22Rv1 (cell line): ENCODE measurements around the gene KRT8.
A peak's percentile ranks its signal among the peaks of the same experiment; 100 is the strongest.

ENCODE experiments used
- H3K27ac ChIP-seq: fragments of 450-650 bp; 2 replicates; pipeline ENCODE4 v1.5.1; 2017
- ZFX ChIP-seq: fragments of 450-650 bp; IDR thresholded peaks from 2 replicates; pipeline ENCODE4 v1.6.1; 2017; ENCODE audit warnings: antibody characterized with exemption, borderline replicate concordance
- TF ChIP-seq, protein P1 (sequence below): fragments of 450-650 bp; IDR thresholded peaks from 2 replicates; pipeline ENCODE4 v1.5.1; 2017; ENCODE audit warnings: mild to moderate bottlenecking

KRT8 gene

DNA sequence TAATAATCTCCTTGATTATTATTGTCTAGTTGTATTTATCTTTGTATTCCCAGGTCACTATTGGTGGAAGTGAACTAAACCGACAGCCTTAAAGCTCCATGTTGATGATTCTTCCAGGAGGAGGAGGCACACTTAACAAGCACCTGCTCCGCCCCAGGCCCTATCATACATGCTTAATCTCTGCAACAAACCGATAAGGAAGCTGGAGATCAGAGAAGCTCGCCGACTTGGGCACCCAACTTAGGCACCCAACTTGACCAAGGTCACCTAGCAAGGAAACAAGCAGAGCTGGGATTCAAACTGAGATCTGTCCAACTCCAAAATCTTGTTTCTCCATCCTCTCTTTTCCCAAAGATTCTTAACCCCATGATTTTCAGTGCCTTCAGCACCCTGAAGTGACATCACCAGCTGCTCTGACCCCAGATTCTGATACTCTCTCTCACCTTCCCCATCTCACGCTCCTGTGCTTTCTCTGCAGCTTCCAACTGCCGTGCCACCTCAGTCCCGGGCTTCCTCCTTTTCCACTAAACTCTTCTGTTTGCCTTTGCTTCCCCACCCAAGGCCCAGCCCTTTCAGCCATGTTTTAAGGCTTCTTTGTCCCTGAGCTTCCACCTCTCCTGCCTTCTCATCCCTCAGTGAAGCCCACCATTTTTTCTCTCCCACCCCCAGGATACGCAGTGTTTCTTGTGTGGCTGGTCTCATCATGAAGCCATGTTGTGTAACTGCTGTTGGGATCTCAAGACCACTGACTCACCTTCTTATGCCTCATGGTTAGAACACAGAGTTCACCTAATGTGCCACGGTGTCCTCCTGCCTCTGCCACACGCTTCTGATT, 37.4 kb upstream of the KRT8 start:
- no peak for TF ChIP-seq ZFX
- TF ChIP-seq, protein P1, sequence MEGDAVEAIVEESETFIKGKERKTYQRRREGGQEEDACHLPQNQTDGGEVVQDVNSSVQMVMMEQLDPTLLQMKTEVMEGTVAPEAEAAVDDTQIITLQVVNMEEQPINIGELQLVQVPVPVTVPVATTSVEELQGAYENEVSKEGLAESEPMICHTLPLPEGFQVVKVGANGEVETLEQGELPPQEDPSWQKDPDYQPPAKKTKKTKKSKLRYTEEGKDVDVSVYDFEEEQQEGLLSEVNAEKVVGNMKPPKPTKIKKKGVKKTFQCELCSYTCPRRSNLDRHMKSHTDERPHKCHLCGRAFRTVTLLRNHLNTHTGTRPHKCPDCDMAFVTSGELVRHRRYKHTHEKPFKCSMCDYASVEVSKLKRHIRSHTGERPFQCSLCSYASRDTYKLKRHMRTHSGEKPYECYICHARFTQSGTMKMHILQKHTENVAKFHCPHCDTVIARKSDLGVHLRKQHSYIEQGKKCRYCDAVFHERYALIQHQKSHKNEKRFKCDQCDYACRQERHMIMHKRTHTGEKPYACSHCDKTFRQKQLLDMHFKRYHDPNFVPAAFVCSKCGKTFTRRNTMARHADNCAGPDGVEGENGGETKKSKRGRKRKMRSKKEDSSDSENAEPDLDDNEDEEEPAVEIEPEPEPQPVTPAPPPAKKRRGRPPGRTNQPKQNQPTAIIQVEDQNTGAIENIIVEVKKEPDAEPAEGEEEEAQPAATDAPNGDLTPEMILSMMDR, result no peak
- H3K27ac ChIP-seq, result no peak overlapping the region

DNA sequence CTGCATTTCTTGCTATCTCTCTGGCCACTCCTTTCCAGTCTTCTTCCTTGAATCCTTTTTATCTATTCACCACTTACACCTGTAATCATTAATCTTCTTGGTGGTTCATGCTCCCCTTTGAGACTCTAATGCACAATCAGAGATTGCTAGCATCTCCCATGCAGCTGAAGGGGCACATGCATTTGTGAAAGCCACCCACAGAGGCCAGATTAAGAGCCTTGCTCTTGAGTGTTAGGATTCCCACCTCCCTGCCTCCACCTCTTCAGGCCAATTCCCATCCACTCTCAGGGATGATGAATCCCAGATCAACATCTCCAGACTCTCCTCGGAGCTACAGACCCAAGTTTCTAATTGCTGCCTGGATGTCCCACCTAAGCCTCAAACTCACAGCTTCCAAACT, 24.7 kb upstream of the KRT8 start:
- no peak for TF ChIP-seq ZFX
- TF ChIP-seq, protein P1, result no peak
- H3K27ac ChIP-seq, result no peak overlapping the region

DNA sequence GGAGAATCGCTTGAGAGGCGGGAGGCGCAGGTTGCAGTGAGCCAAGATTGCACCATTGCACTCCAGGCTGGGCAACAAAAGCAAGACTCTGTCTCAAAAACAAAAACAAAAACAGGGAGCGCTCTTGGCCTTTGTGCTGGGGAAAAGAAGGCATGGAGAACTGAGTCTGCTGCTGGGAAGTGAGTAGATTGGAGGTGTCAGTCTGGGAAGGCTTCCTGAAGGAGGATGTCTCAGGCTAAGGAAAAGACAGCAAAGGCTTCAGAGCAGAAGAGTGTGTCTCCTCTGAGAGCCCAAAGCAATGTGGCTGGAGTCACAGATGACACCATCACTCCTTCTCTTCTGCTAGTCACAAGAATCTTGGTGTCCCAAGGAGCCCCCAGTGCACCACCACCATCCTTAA, 23.1 kb upstream of the KRT8 start:
- peak overlapping the region; percentile 70 for H3K27ac ChIP-seq
- TF ChIP-seq, protein P1, result no peak

- peak overlapping the region; percentile 70 for H3K27ac ChIP-seq
- no peak for TF ChIP-seq ZFX
- TF ChIP-seq, protein P1, result no peak
These were observed 21.8 kb upstream of the KRT8 start for GRCh38 chr12:52926596-52927234.

- H3K27ac ChIP-seq, result peak overlapping the region; percentile 70
These were observed 21.1 kb upstream of the KRT8 start for GRCh38 chr12:52925717-52926595.

GRCh38 chr12:52924764-52925716, 20.2 kb upstream of the KRT8 start:
- TF ChIP-seq, protein P1, result no peak
- no peak for TF ChIP-seq ZFX
- peak overlapping the region; percentile 70 for H3K27ac ChIP-seq

More at GRCh38 chr12:52925717-52926595, 21.1 kb upstream of the KRT8 start:
- TF ChIP-seq ZFX, result no peak
- TF ChIP-seq, protein P1, result no peak
